ENCODE data around the gene MYD88. TPM values are rescaled to one million over a fixed set of nuclear protein-coding genes. Genes with fewer than 3 reads are reported as not detected.
A peak's percentile ranks its signal among the peaks of the same experiment; 100 is the strongest.

Gene MYD88
- 58.3 TPM for polyA plus RNA-seq (2012; ENCODE audit: insufficient read depth, insufficient read length)

DNA sequence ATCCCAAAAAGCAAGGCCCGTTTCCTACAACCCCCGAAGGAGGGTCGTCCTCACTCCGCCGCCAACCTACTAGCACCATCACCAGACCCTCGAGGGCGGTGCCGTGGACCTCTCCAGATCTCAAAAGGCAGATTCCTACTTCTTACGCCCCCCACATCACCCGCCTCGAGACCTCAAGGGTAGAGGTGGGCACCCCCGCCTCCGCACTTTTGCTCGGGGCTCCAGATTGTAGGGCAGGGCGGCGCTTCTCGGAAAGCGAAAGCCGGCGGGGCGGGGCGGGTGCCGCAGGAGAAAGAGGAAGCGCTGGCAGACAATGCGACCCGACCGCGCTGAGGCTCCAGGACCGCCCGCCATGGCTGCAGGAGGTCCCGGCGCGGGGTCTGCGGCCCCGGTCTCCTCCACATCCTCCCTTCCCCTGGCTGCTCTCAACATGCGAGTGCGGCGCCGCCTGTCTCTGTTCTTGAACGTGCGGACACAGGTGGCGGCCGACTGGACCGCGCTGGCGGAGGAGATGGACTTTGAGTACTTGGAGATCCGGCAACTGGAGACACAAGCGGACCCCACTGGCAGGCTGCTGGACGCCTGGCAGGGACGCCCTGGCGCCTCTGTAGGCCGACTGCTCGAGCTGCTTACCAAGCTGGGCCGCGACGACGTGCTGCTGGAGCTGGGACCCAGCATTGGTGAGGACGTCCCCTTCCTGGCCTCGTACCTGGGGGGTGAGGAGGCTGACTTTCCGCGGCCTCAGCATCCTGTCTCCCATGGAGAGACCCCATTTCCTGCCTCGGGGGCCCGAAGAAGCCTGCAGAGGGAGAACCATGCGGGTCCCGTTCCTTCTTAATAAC, at the start of gene MYD88:
Gene MYD88 (plus strand): TSS at position 313 of the 842 bp plus-strand sequence. CDS start 40 bp downstream, at position 353.
- DNase-seq (ENCODE audit: low read depth, low spot score) = peak; percentile 62
- H3K4me3 ChIP-seq (ENCODE audit: low read length) = peak within 1 kb of the TSS; percentile 86

- H3K4me3 ChIP-seq (ENCODE audit: low read length) = no peak overlapping the region
- no peak for DNase-seq (ENCODE audit: low read depth, low spot score)
These were observed 49.3 kb upstream of the MYD88 start for GRCh38 chr3:38089163-38089562.

GRCh38 chr3:38090453-38090852, 48.0 kb upstream of the MYD88 start:
- DNase-seq (ENCODE audit: low read depth, low spot score) = no peak
- H3K4me3 ChIP-seq (ENCODE audit: low read length) = no peak overlapping the region

DNA sequence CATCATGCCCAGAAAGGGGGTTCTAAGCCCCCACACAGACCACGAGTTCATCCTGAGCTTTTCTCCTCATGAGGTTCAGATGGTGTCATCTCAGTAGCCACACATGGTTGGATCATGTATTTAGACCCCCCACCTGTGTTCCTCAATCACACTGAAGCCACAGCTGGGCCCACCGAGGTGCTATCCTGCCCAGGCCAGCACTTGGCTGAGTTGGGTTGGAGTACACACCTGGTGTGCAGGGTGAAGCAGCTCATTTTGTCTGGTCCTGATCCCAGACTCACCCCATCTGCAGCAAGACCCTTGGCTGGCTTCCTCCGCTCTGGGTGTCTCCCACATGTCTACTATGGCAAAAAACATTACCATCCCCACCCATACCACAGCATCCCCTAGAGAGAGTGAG, 43.5 kb upstream of the MYD88 start:
- no peak for DNase-seq (ENCODE audit: low read depth, low spot score)
- no peak overlapping the region for H3K4me3 ChIP-seq (ENCODE audit: low read length)

GRCh38 chr3:38095669-38096483, 42.6 kb upstream of the MYD88 start:
- DNase-seq (ENCODE audit: low read depth, low spot score) = no peak
- H3K4me3 ChIP-seq (ENCODE audit: low read length) = no peak overlapping the region

GRCh38 chr3:38097446-38098375, 40.8 kb upstream of the MYD88 start:
- no peak for DNase-seq (ENCODE audit: low read depth, low spot score)
- H3K4me3 ChIP-seq (ENCODE audit: low read length) = no peak overlapping the region

- no peak for DNase-seq (ENCODE audit: low read depth, low spot score)
- H3K4me3 ChIP-seq (ENCODE audit: low read length) = no peak overlapping the region
These were observed 40.1 kb upstream of the MYD88 start for GRCh38 chr3:38098376-38098723.

DNA sequence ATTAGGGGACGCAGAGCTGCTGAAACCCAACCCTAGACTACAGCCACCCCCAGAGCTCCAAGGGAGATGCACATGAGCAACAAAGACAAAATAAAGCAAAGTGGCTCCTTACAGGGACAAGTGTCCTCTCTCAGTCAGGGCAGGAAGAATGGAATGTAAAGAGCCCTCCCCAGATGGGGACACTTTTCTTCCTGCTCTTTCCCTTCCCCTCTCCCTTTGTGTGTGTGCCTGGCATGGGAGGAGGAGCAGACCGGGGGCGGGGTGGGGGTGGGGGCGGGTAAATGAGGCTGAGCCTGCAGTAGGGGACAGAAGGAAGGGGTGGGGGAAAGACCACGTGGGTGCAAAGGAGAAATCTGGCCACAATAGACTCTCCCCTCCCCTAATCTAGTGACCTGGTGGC, 38.9 kb upstream of the MYD88 start:
- no peak for DNase-seq (ENCODE audit: low read depth, low spot score)
- H3K4me3 ChIP-seq (ENCODE audit: low read length) = no peak overlapping the region

- DNase-seq (ENCODE audit: low read depth, low spot score) = no peak
- no peak overlapping the region for H3K4me3 ChIP-seq (ENCODE audit: low read length)
These were observed 38.0 kb upstream of the MYD88 start for GRCh38 chr3:38100498-38100897.

DNA sequence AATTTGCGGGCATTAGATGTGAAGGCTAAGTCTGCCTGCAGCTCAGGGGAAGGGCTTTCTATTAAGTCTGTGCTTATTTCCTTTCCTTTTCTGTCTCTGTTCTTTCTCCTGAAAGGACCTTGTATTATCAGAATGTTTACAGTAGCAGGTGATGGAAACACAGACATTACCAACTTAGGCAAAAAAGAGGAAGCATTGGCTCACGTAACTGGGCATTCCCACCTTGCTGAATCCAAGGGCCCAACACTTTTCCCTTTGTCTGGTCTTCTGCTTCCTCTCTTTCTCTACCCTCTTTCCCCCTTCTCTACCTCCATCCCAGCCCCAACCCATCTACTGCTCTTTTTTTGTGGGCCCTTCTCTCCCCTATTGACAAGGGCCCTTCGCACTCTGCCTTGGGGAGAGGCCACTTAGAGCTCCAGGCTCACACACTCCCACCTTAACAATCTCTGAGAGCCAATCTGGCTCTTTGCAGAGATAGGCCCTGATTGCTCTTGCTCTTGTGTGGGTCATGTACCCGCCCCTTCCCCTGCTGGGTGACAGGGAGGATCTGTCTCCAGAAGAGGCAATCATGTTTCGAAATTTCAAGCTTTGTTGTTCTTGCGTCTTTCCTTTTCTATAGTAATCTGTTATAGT, 36.5 kb upstream of the MYD88 start:
- H3K4me3 ChIP-seq (ENCODE audit: low read length) = no peak overlapping the region
- DNase-seq (ENCODE audit: low read depth, low spot score) = no peak

GRCh38 chr3:38102444-38102814, 36.0 kb upstream of the MYD88 start:
- H3K4me3 ChIP-seq (ENCODE audit: low read length) = no peak overlapping the region
- no peak for DNase-seq (ENCODE audit: low read depth, low spot score)

GRCh38 chr3:38105525-38105924, 32.9 kb upstream of the MYD88 start:
- DNase-seq (ENCODE audit: low read depth, low spot score) = no peak

GRCh38 chr3:38107911-38108648, 30.4 kb upstream of the MYD88 start:
- no peak overlapping the region for H3K4me3 ChIP-seq (ENCODE audit: low read length)
- DNase-seq (ENCODE audit: low read depth, low spot score) = no peak

More at GRCh38 chr3:38105525-38105924, 32.9 kb upstream of the MYD88 start:
- no peak overlapping the region for H3K4me3 ChIP-seq (ENCODE audit: low read length)

- H3K4me3 ChIP-seq (ENCODE audit: low read length) = no peak overlapping the region
- DNase-seq (ENCODE audit: low read depth, low spot score) = no peak
These were observed 29.5 kb upstream of the MYD88 start for GRCh38 chr3:38108649-38109579.

- no peak overlapping the region for H3K4me3 ChIP-seq (ENCODE audit: low read length)
- no peak for DNase-seq (ENCODE audit: low read depth, low spot score)
These were observed 28.7 kb upstream of the MYD88 start for GRCh38 chr3:38109580-38110313.

GRCh38 chr3:38110314-38111050, 28.0 kb upstream of the MYD88 start:
- H3K4me3 ChIP-seq (ENCODE audit: low read length) = no peak overlapping the region
- no peak for DNase-seq (ENCODE audit: low read depth, low spot score)
